ENCODE measurements around the gene STARD7. TPM values are rescaled to one million over a fixed set of nuclear protein-coding genes. Genes with fewer than 3 reads are reported as not detected.
A peak's percentile ranks its signal among the peaks of the same experiment; 100 is the strongest.

STARD7 gene
- total RNA-seq, 6 experiments from 2014 or later: 52.8 to 83.9 (median 65.4) TPM

GRCh38 chr2:96138179-96139145 lies 70.2 kb downstream of the STARD7 start, which contains the start of gene ASTL:
ASTL (minus strand) TSS chr2:96138502; CDS start chr2:96138436, 66 bp downstream.
- WGBS (ENCODE audit: insufficient coverage, low coverage, low lambda C conversion rate, missing lambda C conversion rate): 28% methylated on average over 11 of the region's 17 CpGs
- Histone ChIP-seq H3K27ac (no peak within 1 kb of the TSS), H3K27me3 (no peaks in the 10 kb centered on the region), H3K36me3 (no peaks in the 10 kb centered on the region), H3K4me3 (no peak within 1 kb of the TSS), H3K9me3 (no peaks in the 10 kb centered on the region), H3K4me1 (no peaks in the 10 kb centered on the region)
- no peak for TF ChIP-seq POLR2A (IDR thresholded peaks at IDR 0.05)
- peak; percentile 30 to 40 (median 35) for TF ChIP-seq CTCF (IDR thresholded peaks at IDR 0.05)
- intact Hi-C loops (cut with DNase I): no loop called here
- no peak for DNase-seq
- ATAC-seq: peak; percentile 30 to 75 (median 57)

GRCh38 chr2:96137321-96138178 lies 71.1 kb downstream of the STARD7 start:
- no peaks in the 10 kb centered on the region for H3K27me3 ChIP-seq
- DNase-seq: no peak
- no peak overlapping the region for H3K4me3 ChIP-seq
- TF ChIP-seq POLR2A (IDR thresholded peaks at IDR 0.05) (no peak), CTCF (IDR thresholded peaks at IDR 0.05) (no peak)
- no peak overlapping the region for H3K27ac ChIP-seq
- intact Hi-C loops (cut with DNase I): no loop called here
- no peaks in the 10 kb centered on the region for H3K4me1 ChIP-seq
- WGBS (ENCODE audit: insufficient coverage, low coverage, low lambda C conversion rate, missing lambda C conversion rate): 67% methylated on average over 11 of the region's 15 CpGs
- H3K36me3 ChIP-seq: no peaks in the 10 kb centered on the region
- H3K9me3 ChIP-seq: no peaks in the 10 kb centered on the region
- ATAC-seq: no peak

GRCh38 chr2:96136129-96136720 lies 72.4 kb downstream of the STARD7 start:
- no peaks in the 10 kb centered on the region for H3K36me3 ChIP-seq
- no peaks in the 10 kb centered on the region for H3K4me1 ChIP-seq
- DNase-seq: no peak
- no peak for ATAC-seq
- no peaks in the 10 kb centered on the region for H3K27me3 ChIP-seq
- no peak overlapping the region for H3K4me3 ChIP-seq
- no peak for TF ChIP-seq CTCF (IDR thresholded peaks at IDR 0.05)
- no peak for TF ChIP-seq POLR2A (IDR thresholded peaks at IDR 0.05)
- WGBS (ENCODE audit: insufficient coverage, low coverage, low lambda C conversion rate, missing lambda C conversion rate): no CpG with 5 or more reads among the region's 8 CpGs
- no peak overlapping the region for H3K27ac ChIP-seq
- no peaks in the 10 kb centered on the region for H3K9me3 ChIP-seq
- intact Hi-C loops (cut with DNase I): no loop called here

- intact Hi-C loops (cut with DNase I): no loop called here
- TF ChIP-seq POLR2A (IDR thresholded peaks at IDR 0.05) (no peak), CTCF (IDR thresholded peaks at IDR 0.05) (no peak)
- Histone ChIP-seq H3K4me1 (no peaks in the 10 kb centered on the region), H3K36me3 (no peaks in the 10 kb centered on the region), H3K27ac (no peak overlapping the region), H3K9me3 (no peaks in the 10 kb centered on the region), H3K27me3 (no peaks in the 10 kb centered on the region), H3K4me3 (no peak overlapping the region)
- no peak for ATAC-seq
- 100% methylated on average over 1 of the region's 5 CpGs for WGBS (ENCODE audit: insufficient coverage, low coverage, low lambda C conversion rate, missing lambda C conversion rate)
- no peak for DNase-seq
Observed at GRCh38 chr2:96135621-96136020, 73.0 kb downstream of the STARD7 start.

All from right lobe of liver (tissue), 6 donors.